Measurements from ENCODE around the gene SMIM21.

Gene SMIM21

DNA sequence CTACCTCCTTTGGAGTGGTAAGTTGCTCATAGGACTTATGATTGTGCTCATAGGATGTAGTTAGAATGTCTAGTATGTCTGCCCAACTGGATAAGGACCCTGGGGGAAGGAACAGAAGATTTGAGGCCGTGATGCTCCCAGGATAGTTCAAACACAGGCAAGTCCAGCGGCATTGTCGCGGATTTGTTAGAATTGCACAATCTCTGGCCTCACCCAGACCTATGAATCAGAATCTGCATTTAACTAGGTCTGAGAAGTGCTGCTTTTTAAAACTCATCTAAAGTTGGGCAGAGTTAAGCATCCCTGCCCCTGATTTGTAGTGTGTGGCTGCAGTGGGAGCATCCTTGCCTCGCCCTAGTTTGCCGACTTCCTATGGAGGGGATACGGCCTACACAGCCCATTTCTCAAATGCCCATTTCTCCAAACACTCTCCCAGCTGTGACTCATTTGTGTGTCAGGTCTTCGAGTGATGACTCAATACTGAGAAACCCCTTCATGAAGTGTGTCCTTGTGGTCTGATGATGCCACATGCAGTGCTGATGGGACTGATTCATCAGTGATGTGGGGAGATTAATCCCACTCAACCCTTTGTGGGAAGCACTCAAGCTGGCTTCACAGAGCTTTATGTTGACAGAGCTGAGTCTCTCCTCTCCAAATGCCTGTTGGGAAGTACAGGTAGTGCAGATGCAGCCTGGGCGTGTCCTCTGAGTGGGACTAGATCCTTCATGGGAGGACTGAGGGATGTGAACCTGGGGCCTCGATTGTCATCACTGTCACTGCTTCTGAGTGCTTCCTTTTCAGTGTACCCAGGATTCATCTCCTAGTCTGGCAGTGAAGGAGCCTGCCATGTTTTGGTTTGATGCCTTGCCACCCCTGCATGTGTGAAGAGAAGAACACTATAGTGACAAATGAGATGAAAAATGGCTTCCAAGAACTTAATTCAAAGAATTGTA lies 18.7 kb downstream of the SMIM21 start:
- no peak for DNase-seq (ENCODE audit: low spot score)
- TF ChIP-seq, protein P1, sequence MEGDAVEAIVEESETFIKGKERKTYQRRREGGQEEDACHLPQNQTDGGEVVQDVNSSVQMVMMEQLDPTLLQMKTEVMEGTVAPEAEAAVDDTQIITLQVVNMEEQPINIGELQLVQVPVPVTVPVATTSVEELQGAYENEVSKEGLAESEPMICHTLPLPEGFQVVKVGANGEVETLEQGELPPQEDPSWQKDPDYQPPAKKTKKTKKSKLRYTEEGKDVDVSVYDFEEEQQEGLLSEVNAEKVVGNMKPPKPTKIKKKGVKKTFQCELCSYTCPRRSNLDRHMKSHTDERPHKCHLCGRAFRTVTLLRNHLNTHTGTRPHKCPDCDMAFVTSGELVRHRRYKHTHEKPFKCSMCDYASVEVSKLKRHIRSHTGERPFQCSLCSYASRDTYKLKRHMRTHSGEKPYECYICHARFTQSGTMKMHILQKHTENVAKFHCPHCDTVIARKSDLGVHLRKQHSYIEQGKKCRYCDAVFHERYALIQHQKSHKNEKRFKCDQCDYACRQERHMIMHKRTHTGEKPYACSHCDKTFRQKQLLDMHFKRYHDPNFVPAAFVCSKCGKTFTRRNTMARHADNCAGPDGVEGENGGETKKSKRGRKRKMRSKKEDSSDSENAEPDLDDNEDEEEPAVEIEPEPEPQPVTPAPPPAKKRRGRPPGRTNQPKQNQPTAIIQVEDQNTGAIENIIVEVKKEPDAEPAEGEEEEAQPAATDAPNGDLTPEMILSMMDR (IDR thresholded peaks at IDR 0.05; ENCODE audit: extremely low read depth, missing control alignments), result no peak

DNA sequence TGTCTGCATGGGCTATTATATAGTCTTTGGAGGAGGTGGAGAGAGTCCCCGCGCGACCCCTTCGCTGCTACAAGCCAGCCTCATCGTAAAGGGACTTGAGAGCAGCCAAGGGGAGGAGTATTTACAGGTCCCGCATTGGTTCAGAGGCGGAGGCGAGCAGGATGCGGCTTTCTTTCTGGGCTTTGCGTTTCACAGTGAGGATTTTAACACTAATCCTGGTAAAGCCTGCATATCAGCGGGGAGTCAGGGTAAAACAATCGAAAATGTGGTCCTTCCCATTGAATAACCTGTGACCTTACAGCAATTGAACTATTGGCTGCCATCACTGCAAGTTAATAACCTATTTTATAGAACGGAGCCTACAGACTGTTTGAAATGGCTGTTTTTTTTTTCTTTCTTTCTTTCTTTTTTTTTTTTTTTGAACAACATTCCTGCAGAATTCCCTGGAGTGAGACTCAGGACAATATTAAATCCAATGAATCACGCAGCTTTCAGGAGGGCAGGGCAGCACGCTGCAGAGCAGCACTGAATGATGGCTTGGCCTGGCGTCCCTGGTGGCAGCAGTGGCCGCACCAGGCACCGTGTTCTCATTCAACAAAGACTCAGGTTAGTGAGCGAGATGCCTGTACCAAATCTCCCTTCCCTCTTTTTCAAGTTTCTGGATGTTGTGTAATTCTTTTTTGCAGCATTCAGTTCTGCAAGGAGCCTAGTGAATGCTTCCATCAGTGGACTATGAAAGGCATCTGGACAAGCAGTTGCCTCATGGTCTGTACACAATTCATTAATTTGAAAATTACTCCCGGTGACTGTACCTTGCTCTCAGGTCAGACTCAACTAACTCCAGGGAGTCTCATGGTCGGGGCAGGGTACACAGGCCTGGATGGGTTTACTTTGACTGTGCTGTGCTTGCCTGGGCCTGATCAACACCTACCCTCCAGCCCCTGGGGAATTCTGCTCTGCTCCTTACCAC lies 19.8 kb downstream of the SMIM21 start:
- TF ChIP-seq, protein P1 (IDR thresholded peaks at IDR 0.05; ENCODE audit: extremely low read depth, missing control alignments), result no peak

DNA sequence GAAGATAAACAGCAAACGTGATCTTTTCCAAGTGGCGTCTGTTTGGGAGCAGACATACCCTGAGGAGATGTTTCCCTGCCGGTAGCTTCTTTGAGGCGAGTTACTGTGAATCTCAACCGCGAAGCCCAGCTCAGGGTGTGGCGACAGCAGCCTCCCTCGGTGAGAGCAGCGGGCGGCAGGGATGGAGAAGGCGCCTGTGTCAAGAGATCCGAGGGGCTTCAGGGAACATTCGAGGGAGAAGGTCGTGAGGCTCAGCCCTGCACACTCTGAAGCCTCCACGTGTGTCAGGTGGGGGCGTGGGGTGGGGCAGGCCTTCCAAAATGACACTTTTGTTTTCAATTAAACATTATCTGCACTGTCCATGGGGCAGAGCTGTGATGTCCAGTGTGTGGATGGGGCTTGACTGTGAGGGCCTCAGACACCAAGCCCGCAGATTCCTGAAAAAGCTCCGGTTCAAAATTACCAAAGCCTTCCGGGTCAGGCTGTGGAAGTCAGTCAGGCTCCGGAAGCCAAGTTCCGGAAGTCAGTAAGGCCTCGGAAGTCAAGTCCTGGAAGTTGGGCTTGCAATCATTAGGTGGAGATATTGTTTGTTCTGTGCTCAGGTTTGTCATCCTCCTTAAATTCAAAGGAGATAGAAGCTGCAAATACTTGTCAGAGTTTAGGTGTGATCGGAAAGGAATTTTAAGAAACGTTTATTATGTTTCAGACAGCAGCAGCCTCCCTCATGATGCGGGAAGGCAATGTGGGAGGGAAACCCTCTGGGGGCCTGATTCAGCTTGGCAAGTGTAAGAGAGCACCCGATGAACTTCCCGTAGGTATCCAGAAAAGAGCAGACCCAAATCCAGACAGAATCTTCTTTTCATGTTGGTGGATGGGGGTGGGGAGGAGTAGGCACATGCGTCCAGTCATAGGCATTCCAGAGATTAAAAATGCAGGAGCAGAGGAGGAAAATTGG lies 20.7 kb downstream of the SMIM21 start:
- DNase-seq (ENCODE audit: low spot score), result no peak
- TF ChIP-seq, protein P1 (IDR thresholded peaks at IDR 0.05; ENCODE audit: extremely low read depth, missing control alignments), result no peak

More for the DNA sequence above, 19.8 kb downstream of the SMIM21 start:
- no peak for DNase-seq (ENCODE audit: low spot score)

DNA sequence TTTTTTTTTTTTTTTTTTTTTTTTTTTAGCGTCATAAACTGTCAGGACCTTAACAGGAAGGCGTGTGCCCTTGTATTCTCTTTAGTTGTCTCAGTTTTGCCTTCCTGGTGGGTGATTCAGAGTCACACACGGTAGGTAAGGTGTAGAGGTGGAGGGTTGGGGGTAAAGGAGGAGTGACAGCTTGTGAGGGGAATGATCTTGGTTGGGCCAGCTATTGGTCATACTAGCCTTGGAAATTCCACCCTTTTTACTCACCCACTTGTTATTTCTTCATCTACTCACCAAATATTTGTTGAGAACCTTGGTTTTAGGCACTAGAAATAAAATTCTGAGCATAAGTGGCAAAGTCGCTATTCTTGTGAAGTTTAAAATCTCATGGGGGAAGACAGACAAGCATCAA lies 22.2 kb downstream of the SMIM21 start:
- DNase-seq (ENCODE audit: low spot score), result no peak
- TF ChIP-seq, protein P1 (IDR thresholded peaks at IDR 0.05; ENCODE audit: extremely low read depth, missing control alignments), result no peak

DNA sequence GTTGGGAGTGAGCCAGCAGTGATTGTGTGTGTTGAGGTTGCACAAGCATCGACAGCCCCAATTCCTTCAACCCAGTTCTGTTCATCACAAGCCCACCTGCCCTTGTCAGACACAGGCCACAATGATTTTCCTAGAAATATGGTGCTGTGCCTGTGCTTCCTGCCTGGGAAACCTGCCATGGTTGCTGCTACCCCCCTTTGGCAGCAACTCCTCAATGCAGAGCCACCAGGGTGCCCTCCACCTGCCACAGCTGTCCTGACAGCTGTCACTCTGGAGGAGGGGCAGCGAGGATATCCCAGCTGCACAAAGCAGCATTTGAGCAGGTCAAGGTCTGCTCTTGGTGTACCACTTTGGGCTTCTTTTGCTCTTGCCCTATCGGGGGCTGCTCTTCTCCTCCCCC lies 27.1 kb downstream of the SMIM21 start:
- no peak for DNase-seq (ENCODE audit: low spot score)
- TF ChIP-seq, protein P1 (IDR thresholded peaks at IDR 0.05; ENCODE audit: extremely low read depth, missing control alignments), result no peak

DNA sequence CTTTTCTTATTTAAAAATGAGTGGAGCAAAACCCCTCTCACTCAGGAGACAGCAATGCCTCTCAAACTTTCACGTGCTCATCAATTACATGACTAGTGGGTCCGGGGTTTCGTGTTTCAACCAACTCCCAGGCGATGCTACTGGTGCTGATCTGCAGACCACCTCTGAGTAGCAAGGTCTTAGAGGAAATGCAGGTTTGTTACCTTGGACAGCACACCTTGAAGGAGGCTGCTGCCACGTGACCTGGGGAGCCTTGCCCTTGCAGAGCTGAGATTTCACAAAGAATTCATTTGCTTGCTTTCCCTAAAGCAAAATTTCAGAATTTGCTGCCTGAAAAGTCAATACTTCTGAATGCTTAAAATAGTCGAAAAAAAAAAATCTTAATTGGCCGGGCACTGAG lies 32.4 kb downstream of the SMIM21 start:
- TF ChIP-seq, protein P1 (IDR thresholded peaks at IDR 0.05; ENCODE audit: extremely low read depth, missing control alignments), result no peak
- DNase-seq (ENCODE audit: low spot score), result no peak

Measured in GM20000 (cell line).